ENCODE results near the gene LAYN. TPM values are rescaled to one million over a fixed set of nuclear protein-coding genes. Genes with fewer than 3 reads are reported as not detected.

The LAYN gene
- total RNA-seq, 2 donors from 2014 or later: 12.3 to 15.6 TPM

DNA sequence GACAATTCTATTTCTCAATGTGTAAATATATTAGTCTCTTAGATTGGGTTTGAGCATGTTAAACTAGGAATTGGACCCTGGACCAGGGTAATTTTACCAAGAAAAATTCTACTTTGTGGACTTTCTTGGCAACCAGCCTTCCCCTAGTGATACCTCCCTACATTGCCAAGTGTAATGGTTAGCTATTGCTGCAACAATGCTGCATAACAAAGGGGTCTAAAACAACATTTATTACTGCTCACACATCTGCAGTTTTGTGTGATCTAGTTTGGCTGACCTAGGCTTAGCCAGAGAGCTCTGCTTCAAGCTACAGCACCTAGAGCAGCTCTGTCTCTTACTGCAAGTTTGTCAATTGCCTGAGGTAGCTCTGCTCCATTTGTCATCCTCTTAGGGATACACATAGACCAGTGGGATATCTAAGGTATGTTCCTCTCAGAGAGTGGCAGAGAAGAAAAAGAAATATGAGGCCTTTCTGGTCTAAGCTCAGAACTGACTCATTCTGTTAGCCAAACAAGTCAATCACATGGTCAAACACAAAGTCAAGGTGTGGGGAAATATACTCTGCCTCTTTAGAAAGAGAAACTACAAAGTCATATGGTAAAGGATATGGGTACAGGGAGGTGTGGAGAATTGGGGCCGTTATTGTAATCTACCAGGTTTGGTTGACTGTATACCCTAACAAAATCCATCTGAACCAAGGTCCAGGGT is 2.0 kb upstream of the LAYN start:
- DNase-seq (no peak), ATAC-seq (replicated peaks in 1 of 2) (peak; percentile 80)
- Mint-ChIP-seq H3K4me3 (peak overlapping the region; percentile 48 to 86), H3K4me1 (ENCODE audit: low read depth) (peaks cover 45% of the 10 kb centered on the region), H3K9me3 (no peaks in the 10 kb centered on the region), H3K27ac (peak overlapping the region; percentile 85), H3K27me3 (ENCODE audit: low read depth) (peaks cover 68% of the 10 kb centered on the region), H3K36me3 (ENCODE audit: insufficient read depth in 2 of 2) (no peaks in the 10 kb centered on the region)

DNA sequence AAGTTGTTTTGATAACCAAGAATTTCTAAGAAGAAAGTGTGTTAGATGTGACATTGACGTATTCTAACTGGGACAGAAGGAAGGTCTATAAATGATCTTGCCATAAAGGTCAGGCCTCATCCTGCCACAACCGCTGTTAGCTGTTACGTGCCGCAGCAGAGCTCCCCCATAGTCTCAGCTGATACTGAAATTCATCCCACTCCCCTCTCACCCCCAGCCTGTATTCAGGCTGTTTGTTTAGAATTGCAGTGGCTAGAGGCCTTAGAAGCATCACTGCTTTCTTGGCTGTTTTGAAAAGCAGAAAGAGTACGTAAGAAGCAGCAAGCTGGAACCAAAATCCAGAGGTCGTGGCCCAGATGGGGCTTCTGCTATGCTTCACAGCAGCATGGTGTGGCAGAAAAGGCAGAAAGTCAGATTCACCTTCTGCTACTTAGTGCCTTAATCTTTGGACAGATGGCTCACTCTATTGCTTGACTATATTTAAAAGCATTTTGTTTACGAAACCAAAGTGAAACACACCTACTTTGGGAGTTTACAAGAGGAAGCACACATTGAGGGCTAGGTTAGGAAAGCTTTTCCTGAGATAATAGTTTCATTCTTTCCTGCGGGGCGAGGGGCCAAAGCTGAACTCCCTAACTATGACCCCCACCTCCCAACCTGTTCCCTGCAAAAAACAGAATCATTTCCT is 950 bp upstream of the LAYN start:
- Mint-ChIP-seq H3K4me1 (ENCODE audit: low read depth) (peaks cover 45% of the 10 kb centered on the region), H3K36me3 (ENCODE audit: insufficient read depth in 2 of 2) (no peaks in the 10 kb centered on the region), H3K27ac (peak overlapping the region; percentile 85), H3K4me3 (peak overlapping the region; percentile 48 to 86), H3K9me3 (no peaks in the 10 kb centered on the region), H3K27me3 (ENCODE audit: low read depth) (peaks cover 69% of the 10 kb centered on the region)
- ATAC-seq (replicated peaks in 1 of 2) (peak; percentile 49 to 69), DNase-seq (peak; percentile 31 to 60)

DNA sequence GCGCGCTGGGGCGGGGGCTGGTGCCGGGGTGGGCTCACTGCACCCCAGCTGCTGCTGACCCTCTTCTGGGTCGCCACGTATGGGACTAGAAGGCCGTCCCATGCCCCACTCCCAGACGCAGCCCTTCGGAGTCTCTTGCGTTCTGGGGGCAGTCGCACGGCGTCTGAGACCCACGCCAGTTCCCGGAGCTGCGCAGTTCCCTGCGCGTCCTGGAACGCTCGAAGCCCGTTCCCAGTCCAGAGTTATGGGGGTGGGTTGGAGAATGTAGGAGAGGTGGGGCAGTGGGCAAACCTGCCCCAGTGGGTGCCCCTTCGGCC is 375 bp downstream of the LAYN start:
- DNase-seq: no peak
- peak in 1 of 2 donors; percentile 17 for ATAC-seq (replicated peaks in 1 of 2)
- no peaks in the 10 kb centered on the region for H3K36me3 Mint-ChIP-seq (ENCODE audit: insufficient read depth in 2 of 2)
- peak overlapping the region; percentile 79 to 86 for H3K4me3 Mint-ChIP-seq
- H3K27me3 Mint-ChIP-seq (ENCODE audit: low read depth): peaks cover 61% of the 10 kb centered on the region
- H3K9me3 Mint-ChIP-seq: no peaks in the 10 kb centered on the region
- peaks cover 45% of the 10 kb centered on the region for H3K4me1 Mint-ChIP-seq (ENCODE audit: low read depth)
- H3K27ac Mint-ChIP-seq: no peak overlapping the region

DNA sequence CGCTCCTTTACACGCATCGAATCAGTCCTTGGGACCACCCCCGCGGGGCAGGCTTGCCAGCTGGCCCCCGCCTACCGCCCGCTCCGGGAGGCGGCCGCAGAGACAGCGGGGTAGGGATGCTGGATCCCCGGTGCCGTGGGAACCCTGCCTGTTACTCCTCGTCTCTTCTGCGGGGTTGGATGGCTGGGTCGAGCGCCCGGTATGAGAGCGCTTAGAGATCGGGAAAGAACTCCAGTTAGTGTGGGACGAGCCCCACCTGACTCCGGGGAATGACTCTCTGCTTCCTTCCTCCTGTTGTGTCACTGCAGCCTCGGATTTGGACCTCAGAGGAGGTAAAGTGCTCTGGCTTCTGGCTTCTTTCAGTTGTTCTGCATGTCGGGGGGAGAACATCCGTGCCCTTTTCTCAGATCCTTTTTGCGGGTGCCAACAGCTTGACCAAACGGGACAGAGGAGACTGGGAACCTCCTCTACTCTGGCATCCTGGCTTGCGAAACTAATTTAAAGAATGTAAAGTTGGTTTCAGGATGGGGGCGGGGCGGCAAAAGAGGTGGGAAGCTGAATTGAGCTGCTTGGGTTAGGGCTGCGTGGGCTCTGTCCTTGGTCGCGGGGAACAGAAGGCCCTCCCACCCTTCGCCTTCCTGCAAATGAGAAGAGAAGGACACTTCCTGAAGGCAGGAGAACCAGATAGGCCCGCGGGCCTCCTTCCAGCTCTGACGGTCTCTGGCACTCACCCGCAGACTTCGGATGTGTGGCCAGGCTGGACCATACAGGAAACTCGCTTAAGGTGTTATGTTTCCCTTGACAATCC is 938 bp downstream of the LAYN start:
- peaks cover 45% of the 10 kb centered on the region for H3K4me1 Mint-ChIP-seq (ENCODE audit: low read depth)
- H3K36me3 Mint-ChIP-seq (ENCODE audit: insufficient read depth in 2 of 2): no peaks in the 10 kb centered on the region
- peaks cover 57% of the 10 kb centered on the region for H3K27me3 Mint-ChIP-seq (ENCODE audit: low read depth)
- no peaks in the 10 kb centered on the region for H3K9me3 Mint-ChIP-seq
- peak overlapping the region; percentile 79 to 86 for H3K4me3 Mint-ChIP-seq
- no peak overlapping the region for H3K27ac Mint-ChIP-seq
- peak in 1 of 2 donors; percentile 20 for DNase-seq
- peak in 1 of 2 donors; percentile 2 for ATAC-seq (replicated peaks in 1 of 2)

DNA sequence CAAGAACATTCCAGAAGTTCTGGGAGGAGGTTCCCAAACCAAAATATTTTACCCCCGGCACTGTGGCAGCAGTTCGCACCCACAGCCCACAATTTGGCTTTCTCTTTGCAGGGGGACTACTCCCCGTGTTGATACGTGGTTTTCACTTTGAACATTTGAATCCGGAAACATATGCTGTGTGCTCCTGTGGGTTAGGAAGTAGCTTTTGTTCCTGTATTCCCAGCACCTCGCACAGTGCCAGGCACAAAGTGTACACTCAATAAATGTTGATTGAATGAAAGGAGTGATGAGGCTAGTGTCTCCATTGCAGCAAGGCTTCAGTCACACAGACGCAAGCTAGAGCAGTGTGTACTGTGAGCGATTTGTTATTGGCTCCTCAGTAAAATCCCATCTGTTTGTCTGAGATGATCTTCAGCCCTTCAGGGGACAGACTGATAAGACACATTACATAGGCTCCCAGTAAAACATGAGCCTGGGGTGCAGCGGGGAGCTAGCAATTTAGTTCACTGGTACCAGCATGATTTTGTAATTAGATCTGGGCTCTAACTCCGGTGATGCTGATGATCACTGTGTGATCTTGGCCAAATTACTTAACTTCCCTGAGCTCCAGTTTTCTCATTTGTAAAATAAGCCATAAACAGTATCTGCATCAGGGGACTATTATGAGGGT is 2.2 kb downstream of the LAYN start:
- Mint-ChIP-seq H3K27me3 (ENCODE audit: low read depth) (peaks cover 48% of the 10 kb centered on the region), H3K36me3 (ENCODE audit: insufficient read depth in 2 of 2) (peaks cover 0 to 2% of the 10 kb centered on the region in 2 donors), H3K27ac (no peak overlapping the region), H3K9me3 (no peaks in the 10 kb centered on the region), H3K4me1 (ENCODE audit: low read depth) (peaks cover 40% of the 10 kb centered on the region), H3K4me3 (peak overlapping the region; percentile 38 to 86)
- DNase-seq: no peak
- no peak for ATAC-seq (replicated peaks in 1 of 2)

DNA sequence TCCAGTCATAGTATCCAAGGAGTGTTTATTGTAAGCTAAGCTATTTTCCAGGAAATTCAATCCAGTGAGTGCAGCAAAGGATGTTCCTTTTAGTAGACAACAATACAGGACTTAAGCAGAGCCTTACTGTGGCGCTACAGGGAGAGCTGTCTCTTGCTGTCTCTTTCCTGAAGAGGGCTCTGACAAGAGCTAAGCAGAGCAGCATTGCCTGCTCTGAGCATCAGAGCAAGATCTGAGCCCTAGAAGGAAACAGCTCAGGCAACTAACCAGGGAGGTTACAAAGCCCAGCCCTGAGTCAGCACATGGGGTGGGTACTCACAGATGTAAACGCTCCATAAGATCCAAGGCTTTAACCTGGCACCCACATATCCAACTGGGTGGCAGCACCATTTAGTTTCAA is 8.0 kb downstream of the LAYN start:
- no peak overlapping the region for H3K4me3 Mint-ChIP-seq
- H3K27ac Mint-ChIP-seq: no peak overlapping the region
- peaks cover 0 to 2% of the 10 kb centered on the region in 2 donors for H3K36me3 Mint-ChIP-seq (ENCODE audit: insufficient read depth in 2 of 2)
- no peaks in the 10 kb centered on the region for H3K4me1 Mint-ChIP-seq (ENCODE audit: low read depth)
- ATAC-seq (replicated peaks in 1 of 2): no peak
- no peaks in the 10 kb centered on the region for H3K9me3 Mint-ChIP-seq
- no peak for DNase-seq
- peaks cover 17% of the 10 kb centered on the region for H3K27me3 Mint-ChIP-seq (ENCODE audit: low read depth)

DNA sequence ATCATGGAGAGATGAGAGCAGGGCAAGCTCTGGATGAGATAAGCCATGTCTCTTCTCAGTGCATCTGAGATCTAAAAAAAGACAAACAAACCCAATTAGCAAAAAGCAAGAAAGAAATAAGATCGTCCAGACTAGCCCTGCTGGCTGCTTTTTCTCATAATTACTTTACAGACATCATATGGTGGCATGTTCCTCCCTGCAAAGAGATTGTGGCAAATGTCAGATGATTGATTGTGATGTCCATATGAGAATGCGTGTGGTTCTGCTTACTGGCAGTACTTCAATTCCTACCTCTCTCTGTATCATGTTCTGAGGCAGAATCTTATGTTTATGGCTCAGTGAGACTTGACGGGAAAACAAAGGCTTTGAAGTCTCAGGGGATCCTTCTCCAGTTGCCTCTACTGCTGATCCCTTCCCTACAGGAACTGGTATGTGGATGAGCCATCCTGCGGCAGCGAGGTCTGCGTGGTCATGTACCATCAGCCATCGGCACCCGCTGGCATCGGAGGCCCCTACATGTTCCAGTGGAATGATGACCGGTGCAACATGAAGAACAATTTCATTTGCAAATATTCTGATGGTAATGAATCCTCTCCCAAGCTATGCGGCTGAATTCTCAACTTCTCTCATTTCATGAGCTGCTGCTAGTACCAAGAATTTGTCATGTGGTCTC is 8.8 kb downstream of the LAYN start:
- Mint-ChIP-seq H3K9me3 (no peaks in the 10 kb centered on the region), H3K27ac (no peak overlapping the region), H3K36me3 (ENCODE audit: insufficient read depth in 2 of 2) (peaks cover 0 to 2% of the 10 kb centered on the region in 2 donors), H3K4me1 (ENCODE audit: low read depth) (no peaks in the 10 kb centered on the region), H3K4me3 (no peak overlapping the region), H3K27me3 (ENCODE audit: low read depth) (peaks cover 9% of the 10 kb centered on the region)
- no peak for DNase-seq
- ATAC-seq (replicated peaks in 1 of 2): no peak

DNA sequence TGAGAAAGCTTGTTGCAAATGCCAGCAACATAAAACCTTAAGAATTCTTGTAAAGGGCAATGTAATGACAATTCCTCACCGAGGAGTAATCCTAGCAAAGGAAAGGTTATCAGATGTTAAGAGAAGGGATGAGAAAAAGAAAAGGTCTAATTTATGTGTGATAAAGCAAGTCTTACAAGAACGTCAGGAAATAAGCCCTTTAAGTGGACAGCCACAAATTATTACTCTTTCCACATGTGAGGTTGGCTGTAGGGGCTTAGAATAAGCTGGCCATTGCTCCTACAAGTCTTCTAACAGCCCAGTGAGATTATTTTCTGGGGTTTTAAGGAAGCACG is 9.3 kb downstream of the LAYN start:
- no peaks in the 10 kb centered on the region for H3K4me1 Mint-ChIP-seq (ENCODE audit: low read depth)
- H3K27ac Mint-ChIP-seq: no peak overlapping the region
- H3K4me3 Mint-ChIP-seq: no peak overlapping the region
- H3K9me3 Mint-ChIP-seq: no peaks in the 10 kb centered on the region
- ATAC-seq (replicated peaks in 1 of 2) (no peak), DNase-seq (no peak)
- H3K27me3 Mint-ChIP-seq (ENCODE audit: low read depth): peaks cover 6% of the 10 kb centered on the region
- H3K36me3 Mint-ChIP-seq (ENCODE audit: insufficient read depth in 2 of 2): peaks cover 0 to 3% of the 10 kb centered on the region in 2 donors

DNA sequence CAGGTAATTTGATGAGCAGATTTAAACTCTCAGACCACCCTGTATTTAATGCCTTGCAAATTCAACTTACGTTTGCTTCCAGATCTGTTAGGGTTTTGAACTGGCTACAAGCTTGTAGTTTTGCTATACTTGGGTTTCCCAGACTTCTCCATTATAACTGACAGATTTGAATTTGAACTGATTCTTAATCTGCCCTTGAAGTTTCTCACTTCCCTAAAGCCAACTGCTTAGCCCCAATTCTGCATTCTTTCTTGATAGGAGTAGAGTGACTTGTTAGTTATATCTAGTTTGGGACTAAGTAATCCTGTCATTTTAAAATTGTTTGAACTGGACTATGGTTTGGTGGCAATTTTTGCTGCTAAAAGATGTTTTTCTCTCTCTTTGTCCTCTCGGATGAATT is 9.7 kb downstream of the LAYN start:
- H3K9me3 Mint-ChIP-seq: peaks cover under 1% of the 10 kb centered on the region in 2 donors
- ATAC-seq (replicated peaks in 1 of 2): no peak
- DNase-seq: no peak
- no peak overlapping the region for H3K4me3 Mint-ChIP-seq
- no peak overlapping the region for H3K27ac Mint-ChIP-seq
- H3K4me1 Mint-ChIP-seq (ENCODE audit: low read depth): no peaks in the 10 kb centered on the region
- H3K27me3 Mint-ChIP-seq (ENCODE audit: low read depth): peaks cover 6% of the 10 kb centered on the region
- H3K36me3 Mint-ChIP-seq (ENCODE audit: insufficient read depth in 2 of 2): peaks cover under 1 to 7% of the 10 kb centered on the region in 2 donors

DNA sequence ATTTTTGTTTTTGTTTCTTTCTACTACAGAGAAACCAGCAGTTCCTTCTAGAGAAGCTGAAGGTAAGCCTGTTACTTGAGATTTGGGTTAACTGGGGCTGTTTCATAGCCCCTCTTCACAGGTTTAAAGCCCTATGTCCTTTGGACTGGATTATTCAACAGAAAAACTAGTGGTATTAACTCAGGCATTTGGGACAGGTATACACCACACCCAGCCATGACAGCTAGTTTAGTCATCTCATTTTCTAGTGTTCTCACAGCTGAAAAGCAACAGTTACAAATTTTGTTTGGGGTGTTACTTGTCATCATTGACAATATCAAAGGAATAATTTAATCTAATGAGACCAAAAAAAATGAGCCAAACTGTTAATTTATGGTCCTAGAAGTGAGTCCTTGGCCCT is 14.0 kb downstream of the LAYN start:
- peaks cover 5% of the 10 kb centered on the region in 2 donors for H3K9me3 Mint-ChIP-seq
- H3K27me3 Mint-ChIP-seq (ENCODE audit: low read depth): peaks cover 6% of the 10 kb centered on the region
- DNase-seq: no peak
- no peak overlapping the region for H3K27ac Mint-ChIP-seq
- no peaks in the 10 kb centered on the region for H3K4me1 Mint-ChIP-seq (ENCODE audit: low read depth)
- H3K36me3 Mint-ChIP-seq (ENCODE audit: insufficient read depth in 2 of 2): peaks cover 3 to 20% of the 10 kb centered on the region in 2 donors
- H3K4me3 Mint-ChIP-seq: no peak overlapping the region
- no peak for ATAC-seq (replicated peaks in 1 of 2)

DNA sequence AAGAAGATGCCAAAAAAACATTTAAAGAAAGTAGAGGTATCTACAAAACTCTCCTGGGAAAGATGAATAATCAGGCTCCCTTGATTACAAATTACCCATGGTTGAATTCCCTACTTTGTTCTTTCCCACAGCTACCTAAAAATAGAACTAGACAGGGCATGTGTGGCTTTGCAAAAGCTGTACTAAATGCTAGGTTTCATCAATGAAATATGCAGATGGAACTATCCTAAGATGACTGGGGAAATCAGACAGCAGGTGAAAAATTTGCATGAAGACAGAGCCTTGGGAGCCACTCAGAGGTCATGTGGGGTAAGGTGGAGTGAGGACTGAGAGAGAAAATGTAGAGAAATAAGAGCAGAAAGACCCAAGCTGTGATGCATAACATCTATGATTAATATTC is 14.7 kb downstream of the LAYN start:
- no peak for ATAC-seq (replicated peaks in 1 of 2)
- H3K27me3 Mint-ChIP-seq (ENCODE audit: low read depth): peaks cover 6% of the 10 kb centered on the region
- H3K4me3 Mint-ChIP-seq: no peak overlapping the region
- peaks cover 3 to 20% of the 10 kb centered on the region in 2 donors for H3K36me3 Mint-ChIP-seq (ENCODE audit: insufficient read depth in 2 of 2)
- H3K9me3 Mint-ChIP-seq: peaks cover 5% of the 10 kb centered on the region in 2 donors
- no peak for DNase-seq
- H3K4me1 Mint-ChIP-seq (ENCODE audit: low read depth): no peaks in the 10 kb centered on the region
- H3K27ac Mint-ChIP-seq: no peak overlapping the region

DNA sequence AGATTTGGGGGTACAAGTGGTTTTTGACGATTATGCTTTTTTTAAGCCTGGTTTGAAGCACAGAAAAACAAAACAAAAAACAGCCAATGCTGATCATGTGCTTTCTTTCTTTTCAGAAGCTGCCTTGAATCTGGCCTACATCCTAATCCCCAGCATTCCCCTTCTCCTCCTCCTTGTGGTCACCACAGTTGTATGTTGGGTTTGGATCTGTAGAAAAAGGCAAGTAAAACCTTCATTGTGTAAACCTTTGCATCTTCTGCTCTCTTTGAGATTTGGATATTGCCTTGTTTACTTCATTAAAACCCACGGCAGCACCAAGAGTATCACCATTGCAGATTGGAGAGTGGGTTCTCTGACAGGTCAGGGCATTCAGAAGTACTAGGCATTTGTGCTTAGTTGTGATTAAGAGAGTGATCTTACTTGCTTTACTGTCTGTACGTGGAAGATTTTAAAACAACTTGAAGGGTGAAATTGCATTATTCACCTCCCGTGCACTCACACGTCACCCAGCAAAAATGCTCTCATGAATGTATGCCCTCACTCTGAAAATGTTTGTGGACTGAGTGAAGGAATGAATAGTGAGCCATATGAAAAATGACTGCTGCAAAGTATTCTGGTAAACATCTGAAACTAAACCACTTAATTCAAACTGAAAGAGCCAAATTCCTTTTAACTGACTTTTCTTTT is 17.0 kb downstream of the LAYN start:
- no peak overlapping the region for H3K27ac Mint-ChIP-seq
- H3K4me1 Mint-ChIP-seq (ENCODE audit: low read depth): no peaks in the 10 kb centered on the region
- peaks cover 5% of the 10 kb centered on the region in 2 donors for H3K9me3 Mint-ChIP-seq
- no peak overlapping the region for H3K4me3 Mint-ChIP-seq
- H3K27me3 Mint-ChIP-seq (ENCODE audit: low read depth): no peaks in the 10 kb centered on the region
- DNase-seq (no peak), ATAC-seq (replicated peaks in 1 of 2) (no peak)
- peaks cover 3 to 20% of the 10 kb centered on the region in 2 donors for H3K36me3 Mint-ChIP-seq (ENCODE audit: insufficient read depth in 2 of 2)
